Eye (tissue), 1 donor: Measurements from ENCODE around the gene FOXN3.

ENCODE experiments used
- DNase-seq: peaks from one replicate; pipeline ENCODE4 v3.0.0-alpha.2; 2015

The FOXN3 gene

DNA sequence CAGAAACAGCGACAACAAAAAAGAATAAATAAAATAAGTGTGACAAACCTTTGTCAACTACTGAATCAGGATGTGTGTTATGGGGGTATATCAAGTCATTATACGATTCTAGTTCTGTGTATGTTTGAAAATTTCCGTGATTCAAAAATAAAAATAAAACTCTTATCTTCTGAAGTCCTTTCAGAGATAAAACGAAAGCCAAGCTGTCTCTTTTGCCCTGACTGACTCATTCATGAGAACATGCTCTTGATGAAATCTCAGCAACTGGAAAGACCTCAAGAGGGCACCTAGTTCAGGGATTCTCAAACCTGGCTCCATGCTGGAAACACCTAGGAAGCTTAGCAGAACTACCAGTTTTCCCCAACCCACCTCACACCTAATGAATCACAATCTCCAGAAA is 9.2 kb downstream of the FOXN3 start:
- DNase-seq: no peak

DNA sequence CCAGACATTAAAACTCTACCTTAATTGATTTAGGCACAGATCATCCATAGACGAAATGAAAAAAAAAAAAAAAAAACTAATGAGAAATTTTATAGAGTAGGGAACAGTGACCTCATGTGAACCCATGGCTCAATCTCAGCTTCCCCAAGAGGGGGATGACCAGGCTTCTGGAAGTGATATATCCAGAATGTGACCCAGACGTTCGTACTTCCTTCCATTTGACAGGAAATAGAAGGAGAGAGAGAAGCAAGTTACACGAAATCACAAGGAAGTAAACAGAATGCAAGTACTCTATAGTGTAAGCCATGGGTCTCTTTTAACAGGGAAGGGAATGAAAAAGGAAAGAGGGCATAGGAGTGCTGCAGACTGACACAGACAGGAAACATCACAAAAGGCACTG is 10.1 kb downstream of the FOXN3 start:
- DNase-seq: no peak

DNA sequence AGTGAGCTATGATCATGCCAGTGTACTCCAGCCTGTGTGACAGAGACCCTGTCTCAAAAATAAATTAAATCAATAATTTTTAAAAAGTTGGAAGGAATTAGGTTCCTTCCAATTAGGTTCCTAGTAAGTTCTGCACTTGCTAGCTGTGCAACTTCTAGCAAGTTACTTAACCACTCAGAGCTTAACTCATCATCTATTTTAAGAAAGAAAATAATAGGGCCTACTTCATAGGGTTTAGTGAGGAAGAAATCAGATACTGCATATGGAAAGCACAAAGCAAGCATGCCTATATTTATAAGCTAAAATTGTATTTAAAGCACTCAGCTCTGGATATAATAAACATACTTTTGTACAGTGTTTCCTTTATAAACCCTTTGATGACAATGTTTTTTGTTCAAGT is 10.7 kb downstream of the FOXN3 start:
- no peak for DNase-seq

DNA sequence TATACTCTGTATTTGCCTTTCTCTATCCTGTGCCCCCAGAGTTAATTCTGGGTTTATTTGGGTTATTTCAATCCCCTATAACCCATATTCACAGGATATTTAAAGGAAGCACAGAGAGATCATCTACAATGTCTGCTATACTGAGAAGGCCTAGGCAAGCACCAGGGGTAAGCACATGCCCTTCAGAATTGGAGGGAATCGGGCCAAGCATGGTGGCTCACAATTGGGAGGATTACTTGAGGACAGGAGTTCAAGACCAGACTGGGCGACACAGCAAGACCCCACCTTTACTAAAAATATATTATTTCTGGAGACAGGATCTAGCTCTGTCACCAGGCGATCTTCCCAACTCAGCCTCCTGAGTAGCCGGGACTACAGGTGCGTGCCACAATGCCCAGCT is 11.3 kb downstream of the FOXN3 start:
- DNase-seq: no peak

DNA sequence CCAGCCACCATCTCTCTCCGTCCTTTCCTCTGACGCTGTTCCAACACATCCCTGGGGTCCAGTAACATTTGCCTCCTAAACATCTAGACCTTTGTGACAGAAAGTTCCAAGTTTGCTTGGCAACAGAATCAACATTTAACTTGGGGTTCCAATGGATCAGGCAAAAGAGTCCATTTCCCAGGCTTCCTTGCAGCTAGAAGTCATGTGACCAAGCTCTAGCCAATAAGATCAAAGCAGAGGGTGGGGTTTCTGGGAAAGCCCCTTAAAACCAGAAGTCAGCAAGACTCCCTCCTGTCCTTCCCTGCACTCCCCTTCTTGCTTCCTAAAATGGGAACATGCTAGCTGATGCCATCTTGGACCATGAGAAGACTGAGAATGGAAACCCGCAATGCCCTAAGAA is 14.7 kb downstream of the FOXN3 start:
- DNase-seq: no peak

DNA sequence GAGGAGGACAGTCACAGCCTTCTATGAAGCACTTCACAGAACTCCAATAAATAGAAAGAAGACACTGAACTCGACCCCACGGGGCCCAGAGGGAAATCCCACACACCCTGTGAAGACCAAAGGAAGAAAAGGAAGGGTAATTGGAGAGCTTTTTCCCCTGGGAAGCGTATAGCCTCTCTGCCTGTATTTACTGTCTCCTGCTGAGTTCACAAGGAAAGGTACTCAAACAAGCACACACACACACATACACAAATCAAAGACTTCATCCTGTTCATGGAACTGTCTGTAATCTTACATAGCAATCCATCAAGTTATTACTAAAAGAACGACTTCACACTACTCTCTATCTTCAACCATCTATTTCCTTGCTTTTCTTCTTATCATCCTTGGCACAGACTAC is 15.3 kb downstream of the FOXN3 start:
- DNase-seq: peak; percentile 50

DNA sequence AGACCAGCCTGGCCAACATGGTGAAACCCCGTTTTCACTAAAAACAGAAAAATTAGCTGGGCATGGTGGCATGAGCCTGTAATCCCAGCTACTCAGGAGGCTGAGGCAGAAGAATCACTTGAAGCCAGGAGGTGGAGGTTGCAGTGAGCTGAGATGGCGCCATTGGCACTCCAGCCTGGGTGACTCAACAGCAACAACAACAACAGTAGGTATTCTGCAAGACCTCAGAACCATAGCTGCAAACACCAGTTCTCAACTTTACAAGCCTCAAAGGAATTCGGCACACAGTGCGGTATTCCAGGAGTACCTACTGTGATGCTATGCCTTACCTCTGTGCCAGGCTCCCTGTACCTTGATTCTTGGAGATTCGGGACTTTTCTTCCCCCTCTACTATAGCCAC is 15.8 kb downstream of the FOXN3 start:
- no peak for DNase-seq

DNA sequence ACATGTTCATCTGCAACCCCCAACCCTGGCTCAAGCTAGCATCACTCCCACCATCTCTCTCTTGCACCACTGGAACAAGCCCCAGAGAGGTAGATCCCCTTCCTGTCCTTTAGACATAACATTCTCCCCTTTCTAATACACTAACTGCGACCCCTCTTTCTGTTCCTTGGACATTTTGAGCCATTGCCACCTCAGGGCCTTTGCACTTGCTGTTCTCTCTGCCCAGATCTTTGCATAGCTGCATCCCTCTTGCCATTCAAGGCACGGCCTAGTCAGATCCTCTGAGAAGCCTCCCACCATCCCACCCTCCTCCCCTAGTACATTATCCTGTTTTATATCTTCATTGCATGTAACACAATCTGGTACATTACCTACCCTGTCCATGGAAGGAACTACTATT is 16.5 kb downstream of the FOXN3 start:
- DNase-seq: no peak

DNA sequence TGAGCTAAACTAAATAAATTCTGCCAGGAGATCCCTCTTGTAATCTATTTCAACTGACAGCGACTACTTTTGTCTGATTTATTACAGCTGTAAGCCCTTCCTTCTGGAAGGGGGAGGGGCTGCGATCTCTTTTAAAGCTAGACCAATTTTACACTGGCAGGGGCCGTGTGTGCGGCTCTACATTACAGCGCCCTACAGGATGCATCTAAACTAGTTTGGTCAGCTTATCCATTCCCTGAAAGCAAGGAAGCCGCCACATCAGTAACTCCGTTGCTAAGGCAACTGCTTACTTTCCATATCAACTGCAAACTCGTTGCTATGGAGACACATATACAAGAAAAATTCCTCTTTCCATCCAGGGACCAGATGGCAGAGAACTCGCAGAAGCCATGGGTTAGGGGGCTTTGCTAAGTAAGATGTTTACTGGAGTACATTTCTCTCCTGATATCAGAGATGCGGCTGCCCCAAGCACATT is 17.4 kb downstream of the FOXN3 start:
- peak; percentile 89 for DNase-seq

DNA sequence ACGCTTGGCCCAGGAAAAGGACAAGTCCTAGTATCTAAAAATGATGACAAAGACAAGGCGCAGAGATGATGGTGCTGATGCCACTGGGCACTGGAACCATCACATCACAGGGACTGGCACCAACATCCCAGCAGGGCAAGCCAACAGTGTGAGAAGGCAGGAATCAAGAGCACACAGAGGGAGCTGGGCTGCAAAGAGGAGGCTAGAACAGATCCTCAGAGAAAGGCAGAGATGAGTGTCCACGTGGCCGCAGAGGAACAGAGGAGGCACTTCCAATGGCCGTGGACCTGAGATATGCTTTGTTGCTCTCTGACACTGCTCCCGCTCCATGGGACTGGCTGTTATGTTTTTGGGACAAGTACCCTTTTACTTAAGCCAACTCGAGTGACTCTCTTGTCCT is 17.9 kb downstream of the FOXN3 start:
- DNase-seq: no peak

DNA sequence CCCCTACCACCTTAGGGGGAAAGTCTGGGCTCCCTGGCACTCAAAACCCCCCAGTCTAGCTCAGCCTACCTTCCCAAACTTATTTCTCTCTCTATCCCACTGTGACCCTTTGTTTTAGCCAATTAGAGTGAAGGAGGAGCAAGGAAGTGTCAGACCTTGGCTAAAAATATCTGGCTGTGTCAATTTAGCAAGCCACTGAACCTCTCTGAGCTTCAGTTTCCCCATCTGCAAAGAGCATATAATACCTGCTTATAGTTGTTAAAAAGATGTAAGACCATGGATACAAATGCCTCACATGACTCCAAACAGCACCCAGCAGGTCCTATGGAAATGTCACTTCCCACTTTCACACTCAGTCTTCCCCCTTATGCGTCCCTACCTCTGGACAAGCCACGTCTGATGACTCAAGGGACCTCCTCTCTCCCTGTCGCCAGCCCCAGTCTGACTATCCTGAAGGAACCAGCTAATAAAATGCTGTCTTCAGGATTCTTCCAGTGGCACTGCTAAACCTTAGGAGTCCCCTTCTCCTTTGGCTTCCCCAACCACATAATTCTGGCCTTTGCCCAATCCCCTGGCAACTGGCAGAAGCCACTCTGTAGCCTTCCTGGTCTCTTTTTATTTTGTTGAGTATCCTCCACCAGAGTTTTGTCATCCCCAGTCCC is 19.3 kb downstream of the FOXN3 start:
- no peak for DNase-seq

DNA sequence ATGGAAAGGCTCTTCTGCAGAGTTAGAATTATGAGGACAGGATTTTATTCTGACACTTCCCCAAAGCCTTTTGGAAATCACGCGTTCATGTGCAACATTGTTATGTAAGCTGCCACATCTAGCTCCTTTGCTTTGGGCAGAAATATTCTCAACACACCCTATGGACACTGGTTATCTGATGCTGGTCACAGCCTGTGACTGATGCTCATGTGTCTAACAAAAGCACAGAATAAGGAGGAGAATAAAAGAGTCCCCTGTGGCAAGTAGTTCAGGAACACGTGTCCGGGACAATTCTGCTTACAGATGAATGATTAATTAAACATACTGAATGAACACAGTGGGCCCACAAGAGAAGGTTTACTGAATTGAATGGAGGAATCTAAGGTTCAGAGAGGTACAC is 22.1 kb downstream of the FOXN3 start:
- peak; percentile 50 for DNase-seq

DNA sequence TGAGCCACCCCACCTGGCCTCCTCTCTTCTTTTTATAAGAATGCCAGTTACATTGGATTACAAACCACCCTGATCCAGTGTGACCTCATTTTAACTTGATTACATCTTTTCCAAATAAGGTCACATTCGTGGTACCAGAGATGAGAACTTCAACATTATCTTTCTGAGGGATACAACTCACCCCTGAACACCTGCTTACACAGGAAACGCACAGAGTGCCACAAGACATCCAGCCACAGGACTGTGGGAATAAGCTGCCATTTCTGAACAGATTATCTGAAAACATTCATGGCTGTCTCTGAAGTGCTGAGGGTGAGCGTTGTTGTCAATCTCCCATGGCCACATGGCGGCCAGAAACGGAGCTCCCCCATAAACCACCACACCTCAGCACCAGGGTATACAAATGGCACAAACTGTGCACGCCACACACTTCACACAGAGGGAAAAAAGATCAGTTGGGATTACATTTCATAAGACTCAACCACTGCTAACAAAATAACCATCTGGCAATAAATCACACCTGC is 23.7 kb downstream of the FOXN3 start:
- DNase-seq: no peak

DNA sequence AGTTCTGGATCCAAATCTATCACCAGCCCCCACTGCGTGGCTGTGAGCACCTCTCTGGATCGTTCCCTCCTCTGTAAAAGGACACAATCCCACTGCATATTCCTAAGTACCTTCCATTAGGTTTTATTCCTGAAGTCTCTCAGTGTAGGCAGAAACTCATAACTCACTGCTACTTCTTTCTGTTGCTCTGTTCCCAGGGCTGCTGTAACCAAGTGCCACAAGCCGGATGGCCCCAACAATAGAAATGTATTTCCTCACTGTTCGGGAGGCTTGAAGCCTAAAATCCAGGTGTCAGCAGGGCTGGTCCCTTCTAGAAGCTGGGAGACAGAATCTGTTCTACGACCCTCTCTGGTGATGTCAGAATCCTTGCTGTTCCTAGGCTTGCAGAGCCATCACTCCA is 24.9 kb downstream of the FOXN3 start:
- no peak for DNase-seq

DNA sequence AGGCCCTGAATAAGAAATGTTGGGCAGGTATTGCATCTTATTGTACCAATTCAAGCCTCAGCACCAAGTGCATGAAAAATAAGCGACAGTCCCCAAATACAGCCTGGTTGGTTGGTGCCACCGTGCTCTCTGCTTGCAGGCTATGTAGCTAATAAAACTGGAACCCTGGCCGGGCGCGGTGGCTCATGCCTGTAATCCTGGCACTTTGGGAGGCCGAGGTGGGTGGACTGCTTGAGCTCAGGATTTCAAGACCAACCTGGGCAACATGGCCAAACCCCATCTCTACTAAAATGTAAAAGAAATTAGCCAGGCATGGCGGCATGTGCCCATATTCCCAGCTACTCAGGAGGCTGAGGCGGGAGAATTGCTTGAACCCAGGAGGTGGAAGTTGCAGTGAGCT is 25.5 kb downstream of the FOXN3 start:
- no peak for DNase-seq

DNA sequence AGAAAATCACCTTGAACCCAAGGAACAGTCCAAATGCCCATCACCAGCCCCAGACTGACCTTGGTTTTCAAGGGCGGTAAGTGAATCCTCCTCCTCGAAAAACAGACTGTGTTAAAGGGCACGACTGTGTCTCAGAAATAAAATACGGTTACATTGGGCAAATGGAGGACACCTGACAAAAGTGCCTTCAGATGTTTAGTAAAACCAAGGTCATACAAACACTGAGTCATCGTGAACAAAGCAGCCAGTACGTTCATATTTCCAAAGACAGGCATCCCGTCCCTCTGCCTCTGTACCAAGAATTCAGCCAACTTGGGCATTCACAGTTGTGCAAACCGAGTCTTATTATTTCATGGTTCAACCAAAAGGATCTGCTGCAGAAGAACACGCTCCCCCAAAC is 25.9 kb downstream of the FOXN3 start:
- DNase-seq: no peak

DNA sequence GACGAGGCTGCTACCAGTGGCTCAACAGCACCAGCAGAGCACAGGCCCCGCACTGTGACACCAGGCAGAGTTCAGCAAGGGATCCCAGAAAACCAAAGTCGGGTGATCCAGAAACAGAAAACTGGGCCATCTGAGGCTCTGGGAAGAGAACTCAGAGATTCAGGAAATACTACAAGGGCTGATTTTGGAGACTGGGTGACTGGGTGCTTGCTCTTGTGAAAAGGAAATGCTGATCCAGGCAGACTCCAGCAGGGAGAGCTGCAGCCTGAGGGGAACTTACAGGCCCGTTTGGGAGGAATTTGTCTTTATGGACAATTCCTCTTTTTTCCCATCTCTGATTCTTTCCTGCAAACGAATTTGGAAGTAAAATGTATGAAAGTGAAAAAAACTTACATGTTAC is 28.2 kb downstream of the FOXN3 start:
- no peak for DNase-seq

DNA sequence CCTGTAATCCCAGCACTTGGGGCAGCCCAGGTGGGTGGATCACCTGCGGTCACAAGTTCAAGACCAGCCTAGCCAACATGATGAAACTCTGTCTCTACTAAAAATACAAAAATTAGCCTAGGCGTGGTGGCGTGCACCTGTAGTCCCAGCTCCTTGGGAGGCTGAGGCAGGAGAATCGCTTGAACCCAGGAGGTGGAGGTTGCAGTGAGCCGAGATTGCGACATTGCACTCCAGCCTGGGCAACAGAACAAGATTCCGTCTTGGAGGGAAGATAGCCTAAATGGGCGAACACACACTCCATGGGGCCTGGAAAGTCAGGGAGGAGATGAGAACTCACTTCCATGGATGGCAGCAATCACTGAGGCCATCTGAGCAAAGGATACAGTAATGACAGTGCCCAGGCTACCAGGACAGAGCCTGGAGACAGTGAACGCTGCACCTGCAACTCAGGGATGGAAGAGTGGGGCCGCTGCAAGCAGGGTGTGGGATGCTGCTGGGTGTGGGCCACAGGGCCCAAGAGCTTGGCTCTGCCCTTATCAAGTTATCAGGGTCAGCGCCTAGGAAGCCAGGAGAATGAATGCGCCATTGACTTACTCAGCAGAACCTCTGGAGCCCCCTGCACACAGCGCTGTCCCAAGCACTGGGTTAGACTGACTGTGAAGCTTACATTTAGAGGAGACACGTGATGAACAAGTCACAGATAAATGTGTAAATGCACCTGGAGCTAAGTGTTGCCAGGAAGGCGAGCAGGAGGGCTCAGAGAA is 28.9 kb downstream of the FOXN3 start:
- DNase-seq: no peak

DNA sequence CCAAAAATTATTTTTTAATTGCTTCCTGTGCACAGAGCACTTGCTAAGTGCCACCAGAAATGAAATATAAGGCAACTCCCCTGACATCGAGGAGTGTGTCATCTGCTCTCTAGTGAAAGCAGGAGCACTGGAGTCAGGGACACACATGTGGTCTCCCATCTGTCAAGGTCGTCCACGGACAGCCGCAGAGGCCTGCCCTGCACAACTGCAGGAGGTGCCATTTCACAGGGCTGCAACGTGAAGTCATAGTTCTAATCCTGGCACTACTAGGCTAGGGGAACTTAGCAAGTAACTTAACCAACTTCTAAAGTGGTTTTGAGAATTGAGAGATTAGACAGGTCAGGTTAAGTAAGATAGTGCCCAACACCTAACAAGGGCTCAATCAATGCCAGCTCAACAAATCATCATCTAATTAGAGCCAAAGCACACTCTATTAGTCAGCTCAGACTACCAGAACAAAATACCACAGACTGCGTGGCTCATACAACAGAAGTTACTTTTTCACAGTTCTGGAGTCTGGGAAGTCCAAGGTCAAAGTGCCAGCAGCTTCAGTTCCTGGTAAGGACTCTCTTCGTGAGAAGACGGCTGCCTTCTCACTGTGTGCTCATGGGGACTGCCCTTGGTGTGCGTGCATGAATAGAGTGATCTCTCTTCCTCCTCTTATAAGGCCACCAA is 30.7 kb downstream of the FOXN3 start:
- peak; percentile 46 for DNase-seq

DNA sequence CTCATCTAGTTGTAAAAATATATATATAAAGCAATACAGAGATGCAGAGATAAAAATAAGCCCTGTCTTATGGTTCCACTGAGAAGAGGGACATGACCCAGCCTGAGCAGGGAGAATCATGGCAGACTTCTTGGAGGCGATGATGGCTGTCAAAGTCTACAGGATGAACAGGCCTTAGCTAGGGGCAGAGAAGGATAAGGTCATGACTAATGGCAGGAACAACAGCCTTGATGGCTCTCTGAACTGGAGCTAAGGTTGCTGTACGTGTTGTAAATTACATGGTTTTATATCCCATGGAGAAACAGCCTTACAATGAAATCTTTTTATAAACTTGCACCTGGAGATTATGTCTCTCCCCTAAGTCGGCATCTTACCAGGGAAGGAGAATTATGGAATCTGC is 32.4 kb downstream of the FOXN3 start:
- no peak for DNase-seq

DNA sequence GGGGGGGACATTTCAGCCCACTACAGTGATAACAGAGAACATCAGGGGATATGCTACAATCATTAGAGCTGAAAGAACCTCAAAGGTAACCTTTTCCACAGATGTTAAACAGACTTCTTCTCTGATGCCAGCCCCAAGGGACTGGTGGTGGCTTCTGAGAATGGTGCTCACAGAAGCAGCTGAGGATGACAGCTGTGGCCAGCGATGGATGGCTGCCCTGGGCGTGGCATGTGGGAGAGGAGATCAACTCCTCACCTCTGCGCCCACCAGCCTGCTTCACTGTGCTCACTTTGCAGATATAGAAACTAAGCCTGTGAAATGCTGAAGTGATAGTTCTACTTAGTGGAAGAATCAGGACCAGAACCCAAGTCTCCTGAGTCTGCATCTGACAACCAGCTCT is 33.0 kb downstream of the FOXN3 start:
- peak; percentile 55 for DNase-seq

DNA sequence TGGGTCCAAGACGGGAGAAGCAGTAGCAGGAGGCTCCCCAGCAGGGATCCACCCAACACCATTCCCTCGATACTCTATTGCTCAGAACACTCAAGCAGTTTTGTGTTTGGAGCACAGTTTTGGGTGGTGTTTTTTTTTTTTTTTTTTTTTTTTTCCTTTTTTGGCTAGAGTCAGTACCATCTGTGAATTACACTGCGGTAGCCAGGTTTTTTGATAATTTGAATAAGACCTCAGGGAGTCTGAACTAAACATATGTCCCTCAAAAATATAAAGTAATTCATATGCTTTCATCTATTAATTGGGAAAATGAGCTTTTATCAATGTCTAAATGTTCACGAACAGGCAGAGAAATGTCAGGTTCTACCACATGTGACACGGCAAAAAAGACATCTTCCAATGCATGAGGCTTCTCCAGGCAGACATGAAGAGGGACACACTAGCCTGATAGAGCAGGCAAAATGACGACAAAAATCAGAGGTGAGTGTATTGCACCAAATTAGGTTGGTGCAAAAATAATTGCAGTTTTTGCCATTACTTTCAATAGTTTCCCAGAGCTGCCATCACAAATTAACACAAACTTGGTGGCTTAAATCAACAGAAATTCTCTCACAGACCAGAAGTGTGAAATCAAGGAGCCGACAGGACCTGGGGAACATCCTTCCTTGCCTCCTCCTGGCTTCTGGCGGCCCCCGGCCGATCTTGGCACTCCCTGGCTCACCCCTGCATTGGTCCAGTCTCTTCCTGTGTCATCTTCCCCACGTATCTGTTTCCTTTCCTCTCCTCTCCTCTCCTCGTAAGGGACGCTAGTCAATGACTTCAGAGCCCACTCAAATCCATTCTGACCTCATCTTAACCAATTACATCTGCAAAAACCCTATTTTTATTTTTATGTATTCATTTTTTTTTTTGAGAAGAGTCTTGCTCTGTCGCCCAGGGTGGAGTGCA is 33.9 kb downstream of the FOXN3 start:
- no peak for DNase-seq

DNA sequence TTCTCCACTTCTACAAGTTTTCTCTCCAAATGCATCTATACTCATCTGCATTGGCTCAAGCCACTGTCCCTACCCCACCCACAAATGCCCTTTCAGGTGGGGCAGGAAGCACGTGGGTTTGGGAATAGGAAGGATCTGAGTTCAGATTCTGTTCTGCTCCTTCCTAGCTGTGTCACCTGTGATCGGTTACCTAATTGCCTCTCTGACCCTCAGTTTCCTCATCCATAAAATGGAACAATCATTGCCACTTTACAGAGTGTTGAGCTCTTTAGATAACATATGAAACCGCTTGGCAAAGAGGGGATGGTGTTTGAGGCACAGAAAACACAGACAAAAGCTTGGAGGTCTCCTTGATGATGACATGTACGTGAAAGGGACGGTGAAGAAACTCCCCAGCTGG is 34.5 kb downstream of the FOXN3 start:
- DNase-seq: no peak
